HepG2 (cell line): ENCODE results near the gene SGSM1. TPM values are rescaled to one million over a fixed set of nuclear protein-coding genes. Genes with fewer than 3 reads are reported as not detected.
A peak's percentile ranks its signal among the peaks of the same experiment; 100 is the strongest.

Experiments
- ESRRA ChIP-seq: sonication (generic); formaldehyde crosslinking; IDR thresholded peaks from 2 replicates; pipeline ENCODE4 v1.5.1; 2020; ENCODE audit warnings: mild to moderate bottlenecking, low read depth, missing genetic modification reagents
- GLI4 ChIP-seq: sonication (generic); formaldehyde crosslinking; IDR thresholded peaks from 2 replicates; pipeline ENCODE4 v1.5.1; 2020; ENCODE audit warnings: missing genetic modification reagents, mild to moderate bottlenecking, moderate library complexity, borderline replicate concordance
- HNRNPUL1 ChIP-seq: fragments of 200-400 bp; formaldehyde crosslinking; IDR thresholded peaks from 2 replicates; pipeline ENCODE4 v1.6.1; 2017; ENCODE audit warnings: low read depth, mild to moderate bottlenecking, low read length, moderate library complexity
- HOXA7 ChIP-seq: sonication (generic); formaldehyde crosslinking; IDR thresholded peaks from 2 replicates; pipeline ENCODE4 v1.8.1; 2022; ENCODE audit warnings: mild to moderate bottlenecking, missing genetic modification reagents, moderate library complexity
- NBN ChIP-seq: fragments of 450-650 bp; conservative IDR thresholded peaks from 2 replicates; pipeline ENCODE4 v1.6.1; 2017
- NR2F6 ChIP-seq, 2 experiments: IDR thresholded peaks; 2 replicates each; pipeline ENCODE4 v1.6.1; 2016; ENCODE audit warnings: antibody characterized with exemption in 1 of 2, mild to moderate bottlenecking in 1 of 2
- RAD51 ChIP-seq: fragments of 450-650 bp; IDR thresholded peaks from 2 replicates; pipeline ENCODE4 v1.6.1; 2016; ENCODE audit warnings: borderline replicate concordance
- TCF12 ChIP-seq, 2 experiments: fragments of 450-650 bp in 1 of 2; sonication (generic) in 1 of 2; formaldehyde crosslinking in 1 of 2; IDR thresholded peaks; 2 replicates each; pipeline versions ENCODE4 v1.6.1 to v1.8.0; 2017 to 2022; ENCODE audit warnings: antibody characterized with exemption in 1 of 2, mild to moderate bottlenecking in 1 of 2, missing genetic modification reagents in 1 of 2, moderate library complexity in 1 of 2
- TEAD2 ChIP-seq: sonication (generic); formaldehyde crosslinking; IDR thresholded peaks from 2 replicates; pipeline ENCODE4 v1.9.0; 2021; ENCODE audit warnings: missing genetic modification reagents
- ZBTB42 ChIP-seq: sonication (generic); formaldehyde crosslinking; IDR thresholded peaks from 2 replicates; pipeline ENCODE4 v1.5.0; 2020; ENCODE audit warnings: mild to moderate bottlenecking, missing genetic modification reagents
- ZNF160 ChIP-seq: sonication (generic); formaldehyde crosslinking; IDR thresholded peaks from 2 replicates; pipeline ENCODE4 v1.8.0; 2022; ENCODE audit warnings: mild to moderate bottlenecking, inconsistent platforms, missing genetic modification reagents
- ZNF207 ChIP-seq: fragments of 450-650 bp; IDR thresholded peaks from 2 replicates; pipeline ENCODE4 v1.6.1; 2016; ENCODE audit warnings: antibody characterized with exemption, borderline replicate concordance
- ZNF253 ChIP-seq: sonication (generic); formaldehyde crosslinking; IDR thresholded peaks from 2 replicates; pipeline ENCODE4 v1.8.0; 2022; ENCODE audit warnings: mild to moderate bottlenecking, missing genetic modification reagents, borderline replicate concordance
- ZNF570 ChIP-seq: sonication (generic); formaldehyde crosslinking; IDR thresholded peaks from 2 replicates; pipeline ENCODE4 v1.4.0; 2020; ENCODE audit warnings: mild to moderate bottlenecking, missing genetic modification reagents, borderline replicate concordance
- ZNF768 ChIP-seq: sonication (generic); formaldehyde crosslinking; IDR thresholded peaks from 2 replicates; pipeline ENCODE4 v1.4.0; 2020; ENCODE audit warnings: missing genetic modification reagents
- ZNF788 ChIP-seq: sonication (generic); formaldehyde crosslinking; IDR thresholded peaks from 2 replicates; pipeline ENCODE4 v1.5.0; 2020; ENCODE audit warnings: mild to moderate bottlenecking, missing genetic modification reagents, borderline replicate concordance
- polyA plus RNA-seq, 8 experiments: library from polyadenylated mRNA; depleted of rRNA in 3 of 8; stranded (reverse) in 7 of 8; unstranded in 1 of 8; fragments of >200 nt; fragmentation: Illumina TruSeq in 4 of 8; extraction: Trizol in 4 of 8; gene quantifications; 2 replicates each; pipeline versions ENCODE4 v1.2.1 to v1.2.3, GENCODE V29; 2011 to 2016; ENCODE audit warnings: low read depth in 4 of 8, missing spikeins in 1 of 8, mixed read lengths in 1 of 8; ENCODE audit not compliant: insufficient read depth in 1 of 8
- total RNA-seq, 5 experiments: library from RNA; depleted of rRNA; stranded (reverse); fragments of >200 nt; fragmentation: Illumina TruSeq; extraction: Trizol; gene quantifications; 2 replicates each; pipeline ENCODE4 v1.2.3, GENCODE V29; 2016; ENCODE audit warnings: low read depth in 1 of 5
- TF ChIP-seq, protein P1 (sequence below): sonication (generic); formaldehyde crosslinking; IDR thresholded peaks from 2 replicates; pipeline ENCODE4 v1.5.0; 2020; ENCODE audit warnings: mild to moderate bottlenecking, missing genetic modification reagents, borderline replicate concordance
- TF ChIP-seq, protein P2 (sequence below), 2 experiments: sonication (generic) in 1 of 2; formaldehyde crosslinking in 1 of 2; IDR thresholded peaks; 2 replicates each; pipeline versions ENCODE4 v1.4.0 to v1.6.1; 2016 to 2020; ENCODE audit warnings: borderline replicate concordance in 1 of 2, low read depth in 1 of 2, mild to moderate bottlenecking in 1 of 2, missing genetic modification reagents in 1 of 2
- TF ChIP-seq, protein P3 (sequence below): sonication (generic); formaldehyde crosslinking; IDR thresholded peaks from 2 replicates; pipeline ENCODE4 v1.9.0; 2021; ENCODE audit warnings: missing genetic modification reagents, borderline replicate concordance

SGSM1 gene
- total and polyA plus RNA-seq, 2 of the 13 experiments (the other 11 are each of a cell fraction or from before 2014, with no cell fraction given) = 0.07 TPM; not detected in 1

DNA sequence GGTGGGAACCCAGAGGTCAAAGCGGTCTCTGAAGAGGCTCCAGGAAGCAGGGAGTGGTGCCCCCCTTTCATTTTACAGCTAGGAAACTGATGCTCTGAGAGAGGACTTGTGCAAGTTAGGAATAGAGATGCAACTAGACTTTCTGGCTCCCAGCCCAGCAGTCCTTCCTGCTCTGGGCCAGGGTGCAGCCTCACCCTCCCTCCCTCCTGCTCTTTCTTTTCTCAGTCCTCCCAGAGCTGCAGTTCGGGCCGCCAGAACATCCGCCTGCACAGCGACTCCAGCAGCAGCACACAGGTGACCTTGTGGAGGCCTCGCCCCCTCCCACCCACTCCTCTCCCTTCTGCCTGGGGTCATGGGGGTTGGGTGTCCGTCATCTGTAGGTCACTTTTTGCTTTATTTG is 89.0 kb downstream of the SGSM1 start (continued):
- TF ChIP-seq, protein P1, sequence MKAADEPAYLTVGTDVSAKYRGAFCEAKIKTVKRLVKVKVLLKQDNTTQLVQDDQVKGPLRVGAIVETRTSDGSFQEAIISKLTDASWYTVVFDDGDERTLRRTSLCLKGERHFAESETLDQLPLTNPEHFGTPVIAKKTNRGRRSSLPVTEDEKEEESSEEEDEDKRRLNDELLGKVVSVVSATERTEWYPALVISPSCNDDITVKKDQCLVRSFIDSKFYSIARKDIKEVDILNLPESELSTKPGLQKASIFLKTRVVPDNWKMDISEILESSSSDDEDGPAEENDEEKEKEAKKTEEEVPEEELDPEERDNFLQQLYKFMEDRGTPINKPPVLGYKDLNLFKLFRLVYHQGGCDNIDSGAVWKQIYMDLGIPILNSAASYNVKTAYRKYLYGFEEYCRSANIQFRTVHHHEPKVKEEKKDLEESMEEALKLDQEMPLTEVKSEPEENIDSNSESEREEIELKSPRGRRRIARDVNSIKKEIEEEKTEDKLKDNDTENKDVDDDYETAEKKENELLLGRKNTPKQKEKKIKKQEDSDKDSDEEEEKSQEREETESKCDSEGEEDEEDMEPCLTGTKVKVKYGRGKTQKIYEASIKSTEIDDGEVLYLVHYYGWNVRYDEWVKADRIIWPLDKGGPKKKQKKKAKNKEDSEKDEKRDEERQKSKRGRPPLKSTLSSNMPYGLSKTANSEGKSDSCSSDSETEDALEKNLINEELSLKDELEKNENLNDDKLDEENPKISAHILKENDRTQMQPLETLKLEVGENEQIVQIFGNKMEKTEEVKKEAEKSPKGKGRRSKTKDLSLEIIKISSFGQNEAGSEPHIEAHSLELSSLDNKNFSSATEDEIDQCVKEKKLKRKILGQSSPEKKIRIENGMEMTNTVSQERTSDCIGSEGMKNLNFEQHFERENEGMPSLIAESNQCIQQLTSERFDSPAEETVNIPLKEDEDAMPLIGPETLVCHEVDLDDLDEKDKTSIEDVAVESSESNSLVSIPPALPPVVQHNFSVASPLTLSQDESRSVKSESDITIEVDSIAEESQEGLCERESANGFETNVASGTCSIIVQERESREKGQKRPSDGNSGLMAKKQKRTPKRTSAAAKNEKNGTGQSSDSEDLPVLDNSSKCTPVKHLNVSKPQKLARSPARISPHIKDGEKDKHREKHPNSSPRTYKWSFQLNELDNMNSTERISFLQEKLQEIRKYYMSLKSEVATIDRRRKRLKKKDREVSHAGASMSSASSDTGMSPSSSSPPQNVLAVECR = 0 out of 2 replicates have a peak, but pooled peaks have one; percentile 5
- TF ChIP-seq RAD51 = no peak
- TF ChIP-seq ESRRA (CRISPR knock-in tag) = no peak; the same call in 1 of the 2 replicates
- no peak for TF ChIP-seq NBN
- no peak for TF ChIP-seq GLI4 (CRISPR knock-in tag)
- no peak for TF ChIP-seq ZNF570 (CRISPR knock-in tag)
- TF ChIP-seq HOXA7 (CRISPR knock-in tag) = no peak
- no peak for TF ChIP-seq ZNF207
- TF ChIP-seq ZNF768 = peak; percentile 50; the same call in 1 of the 2 replicates
- TF ChIP-seq, protein P2, sequence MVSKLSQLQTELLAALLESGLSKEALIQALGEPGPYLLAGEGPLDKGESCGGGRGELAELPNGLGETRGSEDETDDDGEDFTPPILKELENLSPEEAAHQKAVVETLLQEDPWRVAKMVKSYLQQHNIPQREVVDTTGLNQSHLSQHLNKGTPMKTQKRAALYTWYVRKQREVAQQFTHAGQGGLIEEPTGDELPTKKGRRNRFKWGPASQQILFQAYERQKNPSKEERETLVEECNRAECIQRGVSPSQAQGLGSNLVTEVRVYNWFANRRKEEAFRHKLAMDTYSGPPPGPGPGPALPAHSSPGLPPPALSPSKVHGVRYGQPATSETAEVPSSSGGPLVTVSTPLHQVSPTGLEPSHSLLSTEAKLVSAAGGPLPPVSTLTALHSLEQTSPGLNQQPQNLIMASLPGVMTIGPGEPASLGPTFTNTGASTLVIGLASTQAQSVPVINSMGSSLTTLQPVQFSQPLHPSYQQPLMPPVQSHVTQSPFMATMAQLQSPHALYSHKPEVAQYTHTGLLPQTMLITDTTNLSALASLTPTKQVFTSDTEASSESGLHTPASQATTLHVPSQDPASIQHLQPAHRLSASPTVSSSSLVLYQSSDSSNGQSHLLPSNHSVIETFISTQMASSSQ (IDR thresholded peaks at IDR 0.05; ENCODE audit: low read depth) = no peak
- TF ChIP-seq, protein P2 (CRISPR knock-in tag; IDR thresholded peaks at IDR 0.05; ENCODE audit: borderline replicate concordance) = 0 out of 2 replicates have a peak, but pooled peaks have one; percentile 27
- TF ChIP-seq ZNF253 (CRISPR knock-in tag) = no peak
- no peak for TF ChIP-seq ZNF788 (CRISPR knock-in tag)
- no peak for TF ChIP-seq ZBTB42
- TF ChIP-seq HNRNPUL1 = no peak
- TF ChIP-seq ZNF160 (CRISPR knock-in tag) = no peak
- no peak for TF ChIP-seq NR2F6 (IDR thresholded peaks at IDR 0.05)
- TF ChIP-seq NR2F6 (CRISPR knock-in tag; IDR thresholded peaks at IDR 0.05) = peak; percentile 51; the same call in 1 of the 2 replicates
- TF ChIP-seq TCF12 (IDR thresholded peaks at IDR 0.05) = no peak
- TF ChIP-seq TCF12 (CRISPR knock-in tag; IDR thresholded peaks at IDR 0.05) = no peak; the same call in 1 of the 2 replicates
- no peak for TF ChIP-seq TEAD2 (CRISPR knock-in tag)
- TF ChIP-seq, protein P3, sequence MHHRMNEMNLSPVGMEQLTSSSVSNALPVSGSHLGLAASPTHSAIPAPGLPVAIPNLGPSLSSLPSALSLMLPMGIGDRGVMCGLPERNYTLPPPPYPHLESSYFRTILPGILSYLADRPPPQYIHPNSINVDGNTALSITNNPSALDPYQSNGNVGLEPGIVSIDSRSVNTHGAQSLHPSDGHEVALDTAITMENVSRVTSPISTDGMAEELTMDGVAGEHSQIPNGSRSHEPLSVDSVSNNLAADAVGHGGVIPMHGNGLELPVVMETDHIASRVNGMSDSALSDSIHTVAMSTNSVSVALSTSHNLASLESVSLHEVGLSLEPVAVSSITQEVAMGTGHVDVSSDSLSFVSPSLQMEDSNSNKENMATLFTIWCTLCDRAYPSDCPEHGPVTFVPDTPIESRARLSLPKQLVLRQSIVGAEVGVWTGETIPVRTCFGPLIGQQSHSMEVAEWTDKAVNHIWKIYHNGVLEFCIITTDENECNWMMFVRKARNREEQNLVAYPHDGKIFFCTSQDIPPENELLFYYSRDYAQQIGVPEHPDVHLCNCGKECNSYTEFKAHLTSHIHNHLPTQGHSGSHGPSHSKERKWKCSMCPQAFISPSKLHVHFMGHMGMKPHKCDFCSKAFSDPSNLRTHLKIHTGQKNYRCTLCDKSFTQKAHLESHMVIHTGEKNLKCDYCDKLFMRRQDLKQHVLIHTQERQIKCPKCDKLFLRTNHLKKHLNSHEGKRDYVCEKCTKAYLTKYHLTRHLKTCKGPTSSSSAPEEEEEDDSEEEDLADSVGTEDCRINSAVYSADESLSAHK = no peak
